Suprapubic skin (tissue), 4 donors: ENCODE measurements around the gene FAM89B. TPM values are rescaled to one million over a fixed set of nuclear protein-coding genes. Genes with fewer than 3 reads are reported as not detected.

Source experiments
- DNase-seq, 2 donors: peaks; one replicate each; pipeline ENCODE4 v3.0.0-alpha.2; 2019; ENCODE audit warnings: low spot score in 2 of 2
- H3K27ac ChIP-seq: fragments of 200-600 bp; sonication (generic); one replicate; pipeline ENCODE4 v1.5.1; 2019
- H3K27me3 ChIP-seq: fragments of 200-600 bp; sonication (generic); one replicate; pipeline ENCODE4 v1.5.1; 2019
- H3K36me3 ChIP-seq: fragments of 200-600 bp; sonication (generic); one replicate; pipeline ENCODE4 v1.5.1; 2019
- H3K4me1 ChIP-seq: fragments of 200-600 bp; sonication (generic); one replicate; pipeline ENCODE4 v1.5.1; 2019
- H3K4me3 ChIP-seq: fragments of 200-600 bp; sonication (generic); one replicate; pipeline ENCODE4 v1.5.1; 2019; ENCODE audit warnings: mild to moderate bottlenecking
- H3K9me3 ChIP-seq: fragments of 200-600 bp; sonication (generic); one replicate; pipeline ENCODE4 v1.5.1; 2019
- EP300 ChIP-seq: sonication (generic); formaldehyde crosslinking; IDR thresholded peaks from one replicate; pipeline ENCODE4 v1.6.1; 2017; ENCODE audit warnings: antibody characterized with exemption
- POLR2A ChIP-seq, 2 donors: fragments of 450-650 bp; IDR thresholded peaks; one replicate each; pipeline ENCODE4 v1.6.1; 2017; ENCODE audit warnings: antibody characterized with exemption in 2 of 2, mild to moderate bottlenecking in 2 of 2, moderate library complexity in 2 of 2
- POLR2AphosphoS5 ChIP-seq, 3 donors: sonication (generic); formaldehyde crosslinking; IDR thresholded peaks; one replicate each; pipeline ENCODE4 v1.6.1; 2017; ENCODE audit warnings: antibody characterized with exemption in 3 of 3
- WGBS: methylation state at CpG from one replicate; pipeline ENCODE4 v1.1.5; 2018; 5-methylcytosine and 5-hydroxymethylcytosine counted together
- total RNA-seq, 4 donors: library from RNA; depleted of rRNA; stranded (reverse); fragments of >200 nt; gene quantifications; one replicate each; pipeline ENCODE4 v1.1.0, GENCODE V29; 2016
- TF ChIP-seq, protein P1 (sequence below), 2 donors: fragments of 200-600 bp in 1 of 2; fragments of 450-650 bp in 1 of 2; sonication (generic) in 1 of 2; IDR thresholded peaks; one replicate each; pipeline ENCODE4 v1.5.1; 2016 to 2019; ENCODE audit warnings: antibody characterized with exemption in 2 of 2, mild to moderate bottlenecking in 1 of 2, moderate library complexity in 1 of 2

FAM89B gene
- total RNA-seq, 4 donors from 2014 or later = 45.2 to 103 (median 72.0) TPM

DNA sequence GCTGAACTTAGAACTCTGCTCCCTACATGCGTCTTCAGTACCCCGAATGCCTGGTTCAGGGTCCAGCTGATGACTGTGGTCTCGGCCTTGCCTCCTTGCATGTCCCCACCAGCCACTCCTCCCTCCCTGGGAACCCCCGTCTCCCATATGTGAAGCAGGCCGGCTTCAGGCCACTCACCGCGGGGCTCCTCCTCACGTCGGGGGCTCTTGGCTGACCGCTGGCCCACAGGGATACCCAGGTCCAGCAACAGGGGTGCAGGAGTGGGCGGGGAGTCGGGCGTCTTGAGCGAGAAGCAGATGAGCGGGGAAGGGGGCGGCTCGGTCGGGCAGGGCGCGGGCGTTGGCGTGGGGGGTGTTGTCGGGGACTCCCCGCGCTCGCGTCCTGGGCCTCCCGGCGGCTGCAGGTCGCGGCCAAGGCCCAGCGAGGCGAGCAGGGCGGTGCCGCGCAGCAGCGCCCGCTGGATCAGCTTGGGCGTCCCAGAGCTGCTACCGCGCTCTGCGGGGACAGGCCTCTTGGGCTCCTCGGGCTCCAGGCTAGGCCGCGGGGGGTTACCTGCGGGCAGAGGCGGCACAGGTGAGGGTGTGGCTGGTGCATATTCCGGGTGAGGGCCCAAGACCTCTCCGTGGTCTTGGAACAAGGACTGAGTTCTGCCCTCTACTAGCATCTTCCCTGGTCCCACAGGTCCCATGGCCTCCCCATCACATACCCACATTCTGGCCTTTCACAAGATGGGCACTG lies 27.0 kb downstream of the FAM89B start:
- peaks cover 21% of the 10 kb centered on the region for H3K4me1 ChIP-seq
- no peaks in the 10 kb centered on the region for H3K9me3 ChIP-seq
- no peak overlapping the region for H3K27ac ChIP-seq
- TF ChIP-seq POLR2AphosphoS5 (IDR thresholded peaks at IDR 0.05) (no peak), EP300 (no peak), POLR2A (IDR thresholded peaks at IDR 0.05) (no peak)
- TF ChIP-seq, protein P1, sequence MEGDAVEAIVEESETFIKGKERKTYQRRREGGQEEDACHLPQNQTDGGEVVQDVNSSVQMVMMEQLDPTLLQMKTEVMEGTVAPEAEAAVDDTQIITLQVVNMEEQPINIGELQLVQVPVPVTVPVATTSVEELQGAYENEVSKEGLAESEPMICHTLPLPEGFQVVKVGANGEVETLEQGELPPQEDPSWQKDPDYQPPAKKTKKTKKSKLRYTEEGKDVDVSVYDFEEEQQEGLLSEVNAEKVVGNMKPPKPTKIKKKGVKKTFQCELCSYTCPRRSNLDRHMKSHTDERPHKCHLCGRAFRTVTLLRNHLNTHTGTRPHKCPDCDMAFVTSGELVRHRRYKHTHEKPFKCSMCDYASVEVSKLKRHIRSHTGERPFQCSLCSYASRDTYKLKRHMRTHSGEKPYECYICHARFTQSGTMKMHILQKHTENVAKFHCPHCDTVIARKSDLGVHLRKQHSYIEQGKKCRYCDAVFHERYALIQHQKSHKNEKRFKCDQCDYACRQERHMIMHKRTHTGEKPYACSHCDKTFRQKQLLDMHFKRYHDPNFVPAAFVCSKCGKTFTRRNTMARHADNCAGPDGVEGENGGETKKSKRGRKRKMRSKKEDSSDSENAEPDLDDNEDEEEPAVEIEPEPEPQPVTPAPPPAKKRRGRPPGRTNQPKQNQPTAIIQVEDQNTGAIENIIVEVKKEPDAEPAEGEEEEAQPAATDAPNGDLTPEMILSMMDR (IDR thresholded peaks at IDR 0.05) = no peak
- H3K27me3 ChIP-seq = no peaks in the 10 kb centered on the region
- no peak for DNase-seq
- WGBS = 84% methylated on average over 45 of the region's 49 CpGs
- peaks cover 64% of the 10 kb centered on the region for H3K36me3 ChIP-seq
- H3K4me3 ChIP-seq = no peak overlapping the region

DNA sequence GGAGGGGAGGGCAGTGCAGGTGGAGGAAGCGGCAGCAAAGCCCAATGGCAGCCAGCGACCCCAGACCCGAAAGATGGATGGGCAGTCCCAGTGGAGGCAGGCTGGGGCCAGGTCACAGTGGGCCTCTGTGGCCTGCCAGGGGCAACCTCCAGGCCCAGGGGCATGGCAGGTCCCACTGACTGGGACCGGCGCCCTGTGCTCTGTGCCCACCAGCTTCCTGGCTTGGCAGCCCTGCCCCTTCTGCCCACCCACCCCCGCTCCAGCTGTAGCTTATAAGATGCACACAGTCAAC lies 27.6 kb downstream of the FAM89B start:
- peaks cover 70% of the 10 kb centered on the region for H3K36me3 ChIP-seq
- H3K4me3 ChIP-seq = no peak overlapping the region
- no peak for DNase-seq
- H3K27me3 ChIP-seq = no peaks in the 10 kb centered on the region
- H3K9me3 ChIP-seq = no peaks in the 10 kb centered on the region
- H3K27ac ChIP-seq = no peak overlapping the region
- H3K4me1 ChIP-seq = peaks cover 15% of the 10 kb centered on the region
- WGBS = 96% methylated on average over 6 of the region's 6 CpGs
- TF ChIP-seq POLR2A (IDR thresholded peaks at IDR 0.05) (no peak), EP300 (no peak)
- TF ChIP-seq, protein P1 (IDR thresholded peaks at IDR 0.05) = no peak

DNA sequence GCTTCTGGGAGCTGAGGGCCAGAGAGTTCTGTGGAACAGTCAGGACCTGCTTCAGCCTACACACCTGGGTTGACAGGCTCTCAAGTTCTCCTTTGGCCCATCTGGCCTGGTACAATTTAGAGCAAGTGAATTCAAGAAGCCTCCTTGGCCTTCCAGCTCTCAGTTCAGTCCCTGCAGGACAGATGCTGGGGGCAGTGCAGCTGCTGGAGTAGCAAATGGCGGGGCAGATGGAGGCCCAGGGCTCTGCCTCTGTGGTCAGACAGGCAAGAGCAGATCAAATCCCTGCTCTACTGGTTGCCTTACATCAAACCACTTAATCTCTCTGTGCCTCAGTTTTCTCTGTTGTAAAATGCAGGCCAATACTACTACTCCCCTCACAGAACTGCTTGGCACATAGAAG lies 31.9 kb downstream of the FAM89B start:
- TF ChIP-seq POLR2AphosphoS5 (IDR thresholded peaks at IDR 0.05) = no peak
- TF ChIP-seq POLR2A (IDR thresholded peaks at IDR 0.05) = no peak
- TF ChIP-seq EP300 = no peak
- TF ChIP-seq, protein P1 (IDR thresholded peaks at IDR 0.05) = no peak
- Histone ChIP-seq H3K4me3 (no peak overlapping the region), H3K36me3 (peaks cover 64% of the 10 kb centered on the region), H3K9me3 (no peaks in the 10 kb centered on the region), H3K4me1 (peaks cover 19% of the 10 kb centered on the region), H3K27me3 (no peaks in the 10 kb centered on the region), H3K27ac (no peak overlapping the region)
- 100% methylated on average over 1 of the region's 1 CpG for WGBS
- DNase-seq = no peak

DNA sequence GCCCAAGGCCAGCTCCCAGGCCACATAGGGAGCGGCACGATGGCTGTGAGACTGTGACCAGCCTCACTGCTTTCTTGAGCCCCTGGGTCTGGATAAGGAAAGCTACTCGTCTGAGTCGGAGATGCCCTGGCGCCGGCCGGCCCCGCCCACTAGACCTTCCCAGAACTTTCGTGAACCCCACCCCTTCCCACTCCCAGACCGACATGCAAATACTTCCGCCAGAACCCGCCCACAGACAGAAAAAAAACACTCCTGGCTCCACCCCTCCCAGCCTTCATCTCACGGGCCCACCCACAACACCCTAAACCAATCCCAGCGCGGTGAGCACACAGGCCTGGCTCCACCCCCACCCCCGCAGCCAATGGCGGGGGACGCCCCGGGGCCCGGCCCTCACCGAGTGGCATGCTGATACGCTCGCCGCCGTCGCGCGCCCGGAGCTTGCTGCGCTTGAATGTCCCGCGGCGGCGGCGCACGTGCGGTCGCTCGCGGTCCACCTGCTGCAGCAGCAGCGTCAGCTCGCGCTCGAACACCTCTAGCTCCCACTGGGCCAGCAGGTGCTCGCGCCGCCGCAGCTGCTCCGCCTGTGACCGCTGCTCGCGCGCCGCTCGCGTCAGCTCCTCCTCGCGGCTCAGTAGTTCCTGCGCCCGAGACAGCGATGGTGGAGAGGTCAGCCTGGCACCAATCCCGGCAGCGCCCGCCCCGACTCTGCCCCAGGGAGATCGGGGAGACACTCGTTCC lies 34.7 kb downstream of the FAM89B start:
- Histone ChIP-seq H3K36me3 (peaks cover 53% of the 10 kb centered on the region), H3K27me3 (no peaks in the 10 kb centered on the region), H3K27ac (peak overlapping the region; percentile 50), H3K9me3 (no peaks in the 10 kb centered on the region), H3K4me3 (peak overlapping the region; percentile 42), H3K4me1 (peaks cover 47% of the 10 kb centered on the region)
- peak; percentile 95 to 97 for DNase-seq
- 32% methylated on average over 24 of the region's 67 CpGs for WGBS
- no peak for TF ChIP-seq EP300
- peak in 2 of 3 donors; percentile 23 to 56 for TF ChIP-seq POLR2AphosphoS5 (IDR thresholded peaks at IDR 0.05)

DNA sequence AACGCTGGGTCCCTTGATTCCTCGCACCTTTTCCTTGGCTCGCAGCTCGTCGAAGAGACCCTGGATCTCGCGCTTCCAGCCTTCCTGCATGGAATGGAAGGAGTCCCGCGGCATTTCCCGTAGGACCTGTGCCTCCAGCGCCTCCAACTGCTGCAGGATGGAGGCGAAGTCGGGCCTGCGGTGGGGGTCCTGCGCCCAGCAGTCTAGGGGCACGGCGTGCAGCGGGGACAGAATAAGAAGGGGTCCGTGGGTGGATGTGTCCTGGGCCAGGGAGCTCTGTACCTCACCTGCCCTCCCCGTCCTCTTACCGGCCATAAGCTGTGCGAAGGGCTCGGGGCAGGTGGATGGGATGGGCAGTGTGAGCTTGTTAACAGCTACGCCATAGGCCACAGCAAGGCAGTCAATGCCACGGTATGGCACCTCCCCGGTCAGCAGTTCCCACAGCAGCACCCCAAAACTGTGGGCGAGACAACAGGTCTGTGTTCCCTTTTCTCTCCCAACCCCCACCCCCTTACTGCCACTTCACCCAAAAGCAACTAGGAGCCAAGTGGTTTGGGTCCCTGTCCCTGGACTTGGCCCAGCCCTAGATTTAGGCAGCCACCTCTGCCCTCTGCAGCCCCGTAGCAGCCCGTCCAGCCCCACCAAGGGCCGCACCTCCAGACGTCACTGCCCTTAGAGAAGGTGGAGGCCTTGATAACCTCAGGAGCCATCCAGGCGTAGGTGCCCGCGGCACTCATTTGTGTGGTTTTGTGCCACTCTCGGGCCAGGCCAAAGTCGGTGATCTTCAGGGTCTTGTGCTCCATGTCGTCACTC lies 35.5 kb downstream of the FAM89B start:
- peaks cover 49% of the 10 kb centered on the region for H3K36me3 ChIP-seq

More for the DNA sequence above, 35.5 kb downstream of the FAM89B start:
- Histone ChIP-seq H3K4me3 (peak overlapping the region; percentile 42), H3K4me1 (peaks cover 55% of the 10 kb centered on the region), H3K27me3 (no peaks in the 10 kb centered on the region), H3K9me3 (no peaks in the 10 kb centered on the region), H3K27ac (peak overlapping the region; percentile 42)
- no peak for DNase-seq
- no peak for TF ChIP-seq POLR2AphosphoS5 (IDR thresholded peaks at IDR 0.05)
- no peak for TF ChIP-seq POLR2A (IDR thresholded peaks at IDR 0.05)
- TF ChIP-seq EP300 = no peak
- TF ChIP-seq, protein P1 (IDR thresholded peaks at IDR 0.05) = no peak
- 80% methylated on average over 29 of the region's 37 CpGs for WGBS
